COLO829 (cell line): Measurements from ENCODE around the gene TMEM14A.

ENCODE experiments used
- DNase-seq: peaks from one replicate; pipeline ENCODE4 v3.0.0; 2012; ENCODE audit warnings: low spot score

The TMEM14A gene

GRCh38 chr6:52736145-52736544 is 65.2 kb downstream of the TMEM14A start:
- no peak for DNase-seq
